Mesothelial cell of epicardium (in vitro differentiated cells): ENCODE data around the gene MED7. TPM values are rescaled to one million over a fixed set of nuclear protein-coding genes. Genes with fewer than 3 reads are reported as not detected.

Experiments used
- DNase-seq, 2 experiments: peaks; one replicate each; pipeline ENCODE4 v3.0.0; 2021; ENCODE audit warnings: low spot score in 2 of 2; ENCODE audit not compliant: unreplicated experiment in 2 of 2
- H3K27ac Mint-ChIP-seq: 2 replicates; pipeline ENCODE4 v1.8.0; 2021; ENCODE audit warnings: mixed read lengths
- H3K27me3 Mint-ChIP-seq: 2 replicates; pipeline ENCODE4 v1.8.0; 2021; ENCODE audit warnings: low read depth, mixed read lengths
- H3K36me3 Mint-ChIP-seq: 2 replicates; pipeline ENCODE4 v1.8.0; 2021; ENCODE audit warnings: mixed read lengths
- H3K4me1 Mint-ChIP-seq: 2 replicates; pipeline ENCODE4 v1.8.0; 2021; ENCODE audit warnings: mixed read lengths
- H3K4me3 Mint-ChIP-seq: 2 replicates; pipeline ENCODE4 v1.8.0; 2021; ENCODE audit warnings: mild to moderate bottlenecking, moderate library complexity, mixed read lengths
- H3K9me3 Mint-ChIP-seq: 2 replicates; pipeline ENCODE4 v1.8.0; 2021; ENCODE audit warnings: mixed read lengths
- total RNA-seq: library from RNA; stranded (reverse); gene quantifications from 3 replicates; pipeline ENCODE4 v1.2.1, GENCODE V29; 2021
- TF ChIP-seq, protein P1 (sequence below): fragments of 200-600 bp; sonication (generic); IDR thresholded peaks from one replicate; pipeline ENCODE4 v1.5.0; 2021; ENCODE audit warnings: antibody characterized with exemption; ENCODE audit not compliant: unreplicated experiment

MED7 gene
- total RNA-seq, 1 donor from 2014 or later = 9.8 TPM

DNA sequence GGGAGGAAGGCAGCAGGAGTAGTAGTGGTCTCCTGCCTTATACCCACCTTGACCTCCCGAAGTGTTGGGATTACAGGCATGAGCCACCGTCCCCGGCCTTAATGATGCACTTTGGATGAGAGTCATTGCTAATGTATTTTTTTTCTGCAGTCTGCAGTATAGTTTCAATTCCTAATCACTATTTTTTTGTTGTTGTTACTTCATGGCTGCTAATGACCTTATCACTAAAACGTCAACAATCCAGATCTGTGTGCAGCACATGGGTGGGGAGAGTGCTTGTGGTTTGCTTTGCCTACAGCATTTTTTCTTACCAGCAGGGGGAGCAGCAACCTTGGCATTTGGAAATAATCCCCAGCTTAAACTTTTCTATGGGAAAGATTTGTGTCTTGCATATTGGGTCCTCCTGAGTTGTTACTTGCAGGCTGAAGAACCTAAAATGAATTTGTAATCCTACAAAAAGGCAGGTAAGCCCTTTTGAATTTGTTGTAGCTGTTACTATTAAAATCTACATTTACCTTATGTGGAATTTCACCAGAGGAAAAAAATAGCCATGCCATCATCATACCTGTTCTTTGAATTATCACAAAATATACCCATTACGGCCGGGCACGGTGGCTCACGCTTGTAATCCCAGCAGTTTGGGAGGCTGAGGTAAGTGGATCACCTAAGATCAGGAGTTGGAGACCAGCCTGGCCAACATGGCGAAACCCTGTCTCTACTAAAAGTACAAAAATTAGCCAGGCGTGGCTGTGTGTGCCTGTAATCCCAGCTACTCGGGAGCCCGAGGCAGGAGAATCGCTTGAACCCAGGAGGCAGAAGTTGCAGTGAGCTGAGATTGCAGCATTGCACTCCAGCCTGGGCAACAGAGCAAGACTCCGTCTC lies 6.3 kb upstream of the MED7 start:
- Mint-ChIP-seq H3K36me3 (no peaks in the 10 kb centered on the region), H3K4me1 (no peaks in the 10 kb centered on the region), H3K4me3 (no peak overlapping the region), H3K27ac (no peak overlapping the region), H3K9me3 (peaks cover 2% of the 10 kb centered on the region), H3K27me3 (peaks cover 7% of the 10 kb centered on the region)
- TF ChIP-seq, protein P1, sequence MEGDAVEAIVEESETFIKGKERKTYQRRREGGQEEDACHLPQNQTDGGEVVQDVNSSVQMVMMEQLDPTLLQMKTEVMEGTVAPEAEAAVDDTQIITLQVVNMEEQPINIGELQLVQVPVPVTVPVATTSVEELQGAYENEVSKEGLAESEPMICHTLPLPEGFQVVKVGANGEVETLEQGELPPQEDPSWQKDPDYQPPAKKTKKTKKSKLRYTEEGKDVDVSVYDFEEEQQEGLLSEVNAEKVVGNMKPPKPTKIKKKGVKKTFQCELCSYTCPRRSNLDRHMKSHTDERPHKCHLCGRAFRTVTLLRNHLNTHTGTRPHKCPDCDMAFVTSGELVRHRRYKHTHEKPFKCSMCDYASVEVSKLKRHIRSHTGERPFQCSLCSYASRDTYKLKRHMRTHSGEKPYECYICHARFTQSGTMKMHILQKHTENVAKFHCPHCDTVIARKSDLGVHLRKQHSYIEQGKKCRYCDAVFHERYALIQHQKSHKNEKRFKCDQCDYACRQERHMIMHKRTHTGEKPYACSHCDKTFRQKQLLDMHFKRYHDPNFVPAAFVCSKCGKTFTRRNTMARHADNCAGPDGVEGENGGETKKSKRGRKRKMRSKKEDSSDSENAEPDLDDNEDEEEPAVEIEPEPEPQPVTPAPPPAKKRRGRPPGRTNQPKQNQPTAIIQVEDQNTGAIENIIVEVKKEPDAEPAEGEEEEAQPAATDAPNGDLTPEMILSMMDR = peak; percentile 89
- DNase-seq = peak; percentile 27 to 74

DNA sequence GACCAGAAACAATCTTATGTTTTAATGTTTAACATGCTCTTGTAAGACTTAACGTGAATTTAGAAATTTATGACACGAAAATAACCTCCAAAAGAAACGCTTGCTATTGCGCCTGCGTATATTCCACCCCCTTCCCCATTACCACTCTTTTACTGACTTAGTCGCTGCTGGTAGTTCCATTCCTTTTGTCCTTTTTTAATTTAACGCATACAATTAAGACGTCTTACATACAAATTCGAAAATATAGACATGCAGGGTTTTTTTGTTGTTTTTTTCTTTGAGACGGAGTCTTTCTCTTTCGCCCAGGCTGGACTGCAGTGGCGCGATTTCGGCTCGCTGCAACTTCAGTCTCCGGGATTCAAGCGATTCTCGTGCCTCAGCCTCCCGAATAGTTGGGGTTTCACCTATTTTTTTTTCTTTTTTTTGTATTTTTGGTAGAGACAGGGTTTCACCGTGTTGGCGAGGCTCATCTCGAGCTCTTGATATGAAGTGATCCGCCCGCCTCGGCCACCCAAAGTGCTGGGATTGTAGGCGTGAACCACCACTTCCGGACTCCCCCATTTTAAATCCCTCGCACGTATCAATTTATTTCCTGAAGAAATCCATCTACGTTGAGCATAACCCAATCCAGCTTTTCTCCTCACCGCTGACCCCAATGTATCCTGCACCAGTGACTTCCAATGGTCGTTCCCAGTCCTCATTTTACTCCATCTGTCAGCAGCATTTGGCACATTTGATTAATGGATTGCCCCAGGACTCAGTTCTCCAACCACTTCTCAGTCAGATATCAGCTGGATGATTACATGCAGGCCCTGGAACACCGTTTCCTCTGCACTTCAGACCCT lies 684 bp upstream of the MED7 start:
- Mint-ChIP-seq H3K4me3 (peak overlapping the region; percentile 91), H3K4me1 (peaks cover 10% of the 10 kb centered on the region), H3K9me3 (peaks cover 7% of the 10 kb centered on the region), H3K27ac (peak overlapping the region; percentile 92), H3K27me3 (peaks cover 7% of the 10 kb centered on the region), H3K36me3 (peaks cover 14% of the 10 kb centered on the region)
- DNase-seq = no peak
- TF ChIP-seq, protein P1 = no peak

DNA sequence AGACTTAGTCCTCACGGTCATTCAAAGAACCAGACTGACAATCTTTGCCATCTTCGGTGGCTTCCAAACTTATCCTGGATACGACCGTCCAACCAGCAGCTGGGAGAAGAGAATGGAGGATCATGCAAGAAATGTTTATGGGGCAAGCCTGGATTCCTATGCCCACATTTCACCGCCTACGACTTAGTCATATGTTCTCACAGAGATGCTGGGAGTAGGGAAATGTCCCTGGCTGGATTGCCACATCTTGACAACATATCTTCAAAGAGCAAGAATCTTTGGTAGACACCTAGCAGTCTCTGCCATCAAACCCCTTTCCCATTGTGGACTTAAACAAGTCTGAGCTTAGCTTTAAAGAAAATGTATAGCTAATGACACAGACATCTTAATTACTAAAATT lies 5.0 kb downstream of the MED7 start:
- Mint-ChIP-seq H3K36me3 (peaks cover 23% of the 10 kb centered on the region), H3K4me3 (no peak overlapping the region), H3K27me3 (no peaks in the 10 kb centered on the region), H3K27ac (no peak overlapping the region), H3K9me3 (no peaks in the 10 kb centered on the region), H3K4me1 (peaks cover 8% of the 10 kb centered on the region)
- TF ChIP-seq, protein P1 = no peak
- DNase-seq = no peak

DNA sequence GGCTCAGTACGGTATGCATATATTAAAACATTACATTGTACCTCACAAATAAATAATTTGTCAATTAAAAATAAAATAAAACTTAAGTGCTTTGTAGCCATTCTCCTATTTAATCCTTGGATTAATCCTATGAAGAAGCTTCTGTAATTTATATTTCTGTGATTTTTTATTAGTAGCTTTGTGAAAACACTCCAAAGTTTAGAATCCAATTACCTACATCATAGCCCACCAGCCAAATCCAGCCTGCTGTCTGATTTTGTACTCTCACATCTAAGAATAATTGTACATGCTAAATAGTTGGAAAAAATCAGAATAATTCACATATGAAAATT lies 10.4 kb downstream of the MED7 start:
- Mint-ChIP-seq H3K27ac (no peak overlapping the region), H3K9me3 (no peaks in the 10 kb centered on the region), H3K36me3 (peaks cover under 1% of the 10 kb centered on the region), H3K4me3 (no peak overlapping the region), H3K4me1 (no peaks in the 10 kb centered on the region), H3K27me3 (no peaks in the 10 kb centered on the region)
- DNase-seq = no peak
- TF ChIP-seq, protein P1 = no peak

DNA sequence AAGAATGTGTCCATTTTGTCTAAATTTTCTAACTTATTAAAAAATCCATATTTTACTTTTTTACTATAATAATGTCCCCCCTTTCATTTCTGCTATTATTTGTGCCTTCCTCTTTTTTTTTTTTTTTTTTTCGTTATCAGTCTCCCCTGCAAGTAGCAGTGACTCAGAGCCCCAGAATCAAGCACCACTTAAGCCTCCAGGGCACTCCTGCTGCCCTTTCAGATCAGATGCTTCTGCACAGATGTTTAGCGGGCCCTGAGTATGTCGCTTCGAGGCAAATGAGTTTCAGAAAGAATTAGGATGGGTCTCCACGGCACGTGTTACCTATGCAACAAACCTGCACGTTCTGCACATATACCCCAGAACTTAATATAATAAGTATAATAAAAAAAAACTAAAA lies 11.7 kb downstream of the MED7 start:
- Mint-ChIP-seq H3K9me3 (no peaks in the 10 kb centered on the region), H3K27me3 (no peaks in the 10 kb centered on the region), H3K36me3 (no peaks in the 10 kb centered on the region), H3K27ac (no peak overlapping the region), H3K4me3 (no peak overlapping the region), H3K4me1 (no peaks in the 10 kb centered on the region)
- DNase-seq = no peak
- TF ChIP-seq, protein P1 = no peak
